ENCODE measurements around the gene PLIN3. TPM values are rescaled to one million over a fixed set of nuclear protein-coding genes. Genes with fewer than 3 reads are reported as not detected.
A peak's percentile ranks its signal among the peaks of the same experiment; 100 is the strongest.
"Not testable (repeated sequence)": the region's sequence is repeated elsewhere in the genome, so short reads cannot be mapped to it uniquely, and the experiment has no call there.

Gene PLIN3
- total RNA-seq, 4 donors from 2014 or later = 29.5 to 96.3 (median 40.5) TPM

DNA sequence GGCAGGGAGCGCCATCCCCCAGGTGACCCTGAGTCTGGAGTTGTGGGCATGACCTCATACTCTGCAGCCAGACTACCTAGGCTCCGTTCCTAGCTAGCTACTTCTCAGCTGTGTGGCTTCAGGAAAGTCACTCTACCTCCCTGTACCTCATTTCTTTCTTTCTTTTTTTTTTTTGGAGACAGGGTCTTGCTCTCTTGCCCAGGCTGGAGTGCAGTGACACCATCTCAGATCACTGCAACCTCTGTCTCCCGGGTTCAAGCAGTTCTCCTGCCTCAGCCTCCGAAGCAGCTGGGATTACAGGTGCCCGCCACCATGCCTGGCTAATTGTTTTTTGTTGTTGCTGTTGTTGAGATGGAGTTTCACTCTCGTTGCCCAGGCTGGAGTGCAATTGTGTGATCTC, 15.0 kb downstream of the PLIN3 start:
- no peaks in the 10 kb centered on the region for H3K27me3 ChIP-seq
- TF ChIP-seq, protein P1, sequence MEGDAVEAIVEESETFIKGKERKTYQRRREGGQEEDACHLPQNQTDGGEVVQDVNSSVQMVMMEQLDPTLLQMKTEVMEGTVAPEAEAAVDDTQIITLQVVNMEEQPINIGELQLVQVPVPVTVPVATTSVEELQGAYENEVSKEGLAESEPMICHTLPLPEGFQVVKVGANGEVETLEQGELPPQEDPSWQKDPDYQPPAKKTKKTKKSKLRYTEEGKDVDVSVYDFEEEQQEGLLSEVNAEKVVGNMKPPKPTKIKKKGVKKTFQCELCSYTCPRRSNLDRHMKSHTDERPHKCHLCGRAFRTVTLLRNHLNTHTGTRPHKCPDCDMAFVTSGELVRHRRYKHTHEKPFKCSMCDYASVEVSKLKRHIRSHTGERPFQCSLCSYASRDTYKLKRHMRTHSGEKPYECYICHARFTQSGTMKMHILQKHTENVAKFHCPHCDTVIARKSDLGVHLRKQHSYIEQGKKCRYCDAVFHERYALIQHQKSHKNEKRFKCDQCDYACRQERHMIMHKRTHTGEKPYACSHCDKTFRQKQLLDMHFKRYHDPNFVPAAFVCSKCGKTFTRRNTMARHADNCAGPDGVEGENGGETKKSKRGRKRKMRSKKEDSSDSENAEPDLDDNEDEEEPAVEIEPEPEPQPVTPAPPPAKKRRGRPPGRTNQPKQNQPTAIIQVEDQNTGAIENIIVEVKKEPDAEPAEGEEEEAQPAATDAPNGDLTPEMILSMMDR (IDR thresholded peaks at IDR 0.05) = no peak
- TF ChIP-seq POLR2A (IDR thresholded peaks at IDR 0.05) (no peak), EP300 (IDR thresholded peaks at IDR 0.05) (no peak)
- no peak overlapping the region for H3K27ac ChIP-seq
- no peak for DNase-seq (ENCODE audit: low spot score in 2 of 2)
- no peak overlapping the region for H3K4me3 ChIP-seq
- peaks cover 0 to 98% (median 4%) of the 10 kb centered on the region in 3 donors for H3K36me3 ChIP-seq
- WGBS, 2 donors = 87 to 94% methylated on average over 6 of the region's 6 CpGs
- no peaks in the 10 kb centered on the region for H3K9me3 ChIP-seq
- no peaks in the 10 kb centered on the region for H3K4me1 ChIP-seq

DNA sequence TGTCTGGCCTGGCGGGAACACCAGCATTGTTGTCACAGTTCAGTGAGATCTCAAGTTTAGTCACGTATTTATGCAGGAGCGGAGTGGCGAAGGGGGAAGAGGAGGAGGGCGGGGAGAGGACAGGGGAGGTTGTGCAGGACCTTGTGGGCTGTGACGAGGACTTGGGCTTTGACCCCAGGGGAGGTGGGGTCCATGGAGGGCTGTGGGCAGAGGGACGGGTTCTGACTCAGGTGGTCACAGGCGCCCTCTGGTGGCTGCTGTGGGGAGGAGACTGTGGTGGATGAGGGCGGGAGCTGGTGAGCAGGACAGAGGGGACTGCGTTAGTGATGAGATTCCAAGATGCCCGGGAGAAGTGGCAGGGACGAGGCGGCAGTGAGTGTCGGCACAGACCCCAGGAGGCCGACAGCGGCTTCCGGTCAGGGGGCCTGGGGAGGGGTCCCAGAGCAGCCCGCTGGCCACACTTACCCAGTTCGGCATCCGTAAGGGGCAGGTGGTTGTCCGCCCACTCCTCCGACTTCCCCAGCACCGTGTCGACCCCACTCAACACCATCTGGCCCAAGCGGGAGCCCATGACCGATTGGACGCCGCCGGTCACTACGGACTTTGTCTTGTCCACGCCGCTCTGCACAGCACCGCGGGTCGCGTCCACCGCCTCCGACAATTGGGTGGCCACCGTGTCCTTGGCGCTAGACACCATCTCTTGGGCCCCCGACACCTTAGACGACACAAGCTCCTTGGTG, 15.7 kb downstream of the PLIN3 start:
- peaks cover 0 to 98% (median 0%) of the 10 kb centered on the region in 3 donors for H3K36me3 ChIP-seq
- H3K4me1 ChIP-seq = no peaks in the 10 kb centered on the region
- no peak overlapping the region for H3K27ac ChIP-seq
- no peak overlapping the region for H3K4me3 ChIP-seq
- 73 to 76% methylated on average over 41 to 42 of the region's 42 CpGs for WGBS, 2 donors
- no peaks in the 10 kb centered on the region for H3K27me3 ChIP-seq
- no peaks in the 10 kb centered on the region for H3K9me3 ChIP-seq
- peak; percentile 65 to 70 for DNase-seq (ENCODE audit: low spot score in 2 of 2)
- TF ChIP-seq EP300 (IDR thresholded peaks at IDR 0.05) = no peak
- TF ChIP-seq, protein P1 (IDR thresholded peaks at IDR 0.05) = peak; percentile 78 to 90 (median 83)

DNA sequence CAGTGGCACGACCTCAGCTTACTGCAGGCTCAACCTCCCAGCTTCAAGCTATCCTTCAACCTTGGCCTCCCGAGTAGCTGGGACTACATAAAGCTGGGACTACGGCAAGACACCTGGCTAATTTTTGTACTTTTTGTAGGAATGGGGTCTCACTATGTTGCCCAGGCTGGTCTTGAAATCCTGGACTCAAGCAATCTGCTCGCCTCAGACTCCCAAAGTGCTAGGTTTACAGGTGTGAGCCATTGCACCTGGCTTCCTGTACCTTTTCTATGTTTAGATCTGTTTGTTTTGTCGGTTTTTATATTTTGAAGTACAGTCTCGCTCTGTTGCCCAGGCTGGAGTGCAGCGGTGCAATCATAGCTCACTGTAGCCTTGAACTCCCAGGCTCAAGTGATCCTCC, 18.4 kb downstream of the PLIN3 start:
- Histone ChIP-seq H3K9me3 (no peaks in the 10 kb centered on the region), H3K27me3 (no peaks in the 10 kb centered on the region), H3K4me3 (no peak overlapping the region), H3K27ac (no peak overlapping the region), H3K4me1 (no peaks in the 10 kb centered on the region), H3K36me3 (peaks cover 0 to 98% (median 0%) of the 10 kb centered on the region in 3 donors)
- no peak for DNase-seq (ENCODE audit: low spot score in 2 of 2)
- WGBS, 2 donors = 93 to 94% methylated on average over 7 of the region's 7 CpGs
- TF ChIP-seq EP300 (IDR thresholded peaks at IDR 0.05) = no peak
- no peak for TF ChIP-seq POLR2A (IDR thresholded peaks at IDR 0.05)
- TF ChIP-seq, protein P1 (IDR thresholded peaks at IDR 0.05) = no peak

DNA sequence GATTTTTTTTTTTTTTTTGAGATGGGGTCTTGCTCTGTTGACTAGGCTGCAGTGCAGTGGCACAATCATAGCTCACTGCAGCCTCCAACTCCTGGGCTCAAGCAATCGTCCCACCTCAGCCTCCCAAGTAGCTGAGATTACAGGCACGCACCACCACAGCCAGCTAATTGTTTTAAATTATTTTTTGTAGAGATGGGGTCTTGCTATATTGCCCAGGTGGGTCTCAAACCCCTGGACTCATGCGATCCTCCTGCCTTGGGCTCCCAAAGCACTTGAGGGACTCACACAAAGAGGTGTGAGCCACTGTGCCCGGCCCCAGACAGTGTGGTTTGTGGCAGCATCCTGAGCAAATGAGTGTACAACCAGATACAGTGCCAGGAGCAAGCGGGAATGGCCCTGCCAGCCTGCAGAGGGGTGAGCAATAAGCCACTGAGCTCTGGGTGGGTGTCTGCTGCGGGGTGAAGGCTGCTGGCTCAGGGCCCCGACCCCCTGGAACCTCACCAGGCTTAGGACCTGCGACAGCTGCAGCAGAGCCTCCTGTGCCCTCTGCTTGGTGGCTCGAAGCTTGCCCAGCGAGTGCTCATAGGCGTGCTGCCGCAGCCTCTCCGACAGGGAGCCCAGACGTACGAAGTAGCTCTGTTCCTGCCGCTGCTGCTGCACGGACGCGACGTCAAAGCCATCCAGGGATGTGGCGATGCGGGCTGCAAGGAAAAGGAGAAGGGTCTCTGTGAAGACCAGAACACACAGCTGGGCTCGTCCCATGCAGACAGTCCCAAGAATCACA, 20.1 kb downstream of the PLIN3 start:
- H3K4me3 ChIP-seq = no peak overlapping the region
- no peak for TF ChIP-seq EP300 (IDR thresholded peaks at IDR 0.05)
- no peak for TF ChIP-seq POLR2A (IDR thresholded peaks at IDR 0.05)
- H3K27me3 ChIP-seq = no peaks in the 10 kb centered on the region
- 95 to 97% methylated on average over 23 of the region's 23 CpGs for WGBS, 2 donors
- no peaks in the 10 kb centered on the region for H3K9me3 ChIP-seq
- H3K4me1 ChIP-seq = no peaks in the 10 kb centered on the region
- DNase-seq (ENCODE audit: low spot score in 2 of 2) = no peak
- peaks cover 0 to 98% (median 0%) of the 10 kb centered on the region in 3 donors for H3K36me3 ChIP-seq
- H3K27ac ChIP-seq = no peak overlapping the region

DNA sequence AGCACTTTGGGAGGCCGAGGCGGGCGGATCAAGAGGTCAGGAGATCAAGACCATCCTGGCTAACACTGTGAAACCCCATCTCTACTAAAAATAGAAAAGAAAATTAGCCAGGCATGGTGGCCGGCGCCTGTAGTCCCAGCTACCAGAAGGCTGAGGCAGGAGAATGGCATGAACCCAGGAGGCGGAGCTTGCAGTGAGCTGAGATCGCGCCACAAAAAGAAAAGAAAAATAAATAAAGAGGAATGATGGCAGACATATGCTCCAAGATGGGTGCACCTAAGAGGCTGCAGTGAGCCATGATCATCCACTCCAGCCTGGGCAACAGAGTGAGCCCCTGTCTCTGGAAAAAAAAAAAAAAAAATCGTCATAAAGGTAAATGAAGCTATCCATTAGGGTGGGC, 21.5 kb downstream of the PLIN3 start:
- not testable (repeated sequence) for H3K27ac ChIP-seq; H3K9me3 ChIP-seq; H3K4me3 ChIP-seq; H3K27me3 ChIP-seq; DNase-seq (ENCODE audit: low spot score in 2 of 2); H3K4me1 ChIP-seq
- 74 to 84% methylated on average over 8 to 9 of the region's 9 CpGs for WGBS, 2 donors
- H3K36me3 ChIP-seq = peaks cover 0 to 95% (median 4%) of the 10 kb centered on the region in 3 donors

All from tibial nerve (tissue), 4 donors.